H1 (cell line): ENCODE results near the gene TOP2A. TPM values are rescaled to one million over a fixed set of nuclear protein-coding genes. Genes with fewer than 3 reads are reported as not detected.
"Not testable (repeated sequence)": the region's sequence is repeated elsewhere in the genome, so short reads cannot be mapped to it uniquely, and the experiment has no call there.

Source experiments
- CTCF ChIA-PET: fragments of 300-600 bp; sonication (Branson Sonifier 250); formaldehyde crosslinking; loops from one replicate; lab custom pipeline; 2021; ENCODE audit not compliant: partially characterized antibody; lab: Charles Lee
- POLR2A ChIA-PET: fragments of 300-600 bp; sonication (Branson Sonifier 250); formaldehyde crosslinking; loops from one replicate; lab custom pipeline; 2021; ENCODE audit warnings: inconsistent platforms; ENCODE audit not compliant: partially characterized antibody; lab: Charles Lee
- DNase-seq, 2 experiments: peaks; one replicate each; pipeline versions ENCODE4 v3.0.0 to v3.0.0-alpha.2; 2010 to 2022; ENCODE audit warnings: low spot score in 2 of 2, low read depth in 1 of 2, mixed read lengths in 1 of 2
- FAIRE-seq: peaks from 2 replicates; lab custom pipeline; 2011; peaks lifted over from hg19 to GRCh38; lab: Jason Lieb, UNC
- H2AFZ ChIP-seq: 2 replicates; pipeline ENCODE4 v1.8.1; 2012; ENCODE audit warnings: low read length, inconsistent platforms
- H2AK5ac ChIP-seq: 2 replicates; pipeline ENCODE4 v1.6.1; 2013; ENCODE audit warnings: low read depth, low read length
- H2BK120ac ChIP-seq: replicated peaks from 2 replicates; pipeline ENCODE3; 2013; ENCODE audit warnings: low read depth, low read length, inconsistent platforms
- H2BK12ac ChIP-seq: 2 replicates; pipeline ENCODE4 v1.6.1; 2013; ENCODE audit warnings: low read depth, low read length
- H2BK15ac ChIP-seq: 2 replicates; pipeline ENCODE4 v1.6.1; 2013; ENCODE audit warnings: low read length
- H2BK20ac ChIP-seq: 2 replicates; pipeline ENCODE4 v1.6.1; 2013; ENCODE audit warnings: low read length
- H2BK5ac ChIP-seq: 2 replicates; pipeline ENCODE4 v1.6.1; 2013; ENCODE audit warnings: low read depth, low read length
- H3K14ac ChIP-seq: 2 replicates; pipeline ENCODE4 v1.6.1; 2013; ENCODE audit warnings: inconsistent platforms; ENCODE audit not compliant: insufficient read length
- H3K18ac ChIP-seq: 2 replicates; pipeline ENCODE4 v1.6.1; 2013; ENCODE audit warnings: low read length; ENCODE audit errors: extremely low read depth
- H3K23ac ChIP-seq: 2 replicates; pipeline ENCODE4 v1.6.1; 2013; ENCODE audit warnings: inconsistent platforms; ENCODE audit not compliant: insufficient read length
- H3K23me2 ChIP-seq: 2 replicates; pipeline ENCODE4 v1.6.1; 2013; ENCODE audit warnings: low read depth, low read length
- H3K27ac ChIP-seq: 2 replicates; pipeline ENCODE4 v1.6.1; 2011; ENCODE audit warnings: low read depth, low read length, inconsistent platforms
- H3K27me3 ChIP-seq, 4 experiments: replicated peaks in 1 of 4; 1 replicate in 1 of 4; 2 replicates in 3 of 4; pipeline versions ENCODE4 v1.6.1 to v1.8.1; 2011 to 2013; ENCODE audit warnings: low read length in 3 of 4, mild to moderate bottlenecking in 3 of 4, inconsistent platforms in 2 of 4, mixed read lengths in 2 of 4, moderate library complexity in 1 of 4; ENCODE audit not compliant: control insufficient read depth in 3 of 4, insufficient read depth in 3 of 4; ENCODE audit errors: extremely low read depth in 1 of 4
- H3K36me3 ChIP-seq, 4 experiments: 2 replicates each; pipeline versions ENCODE4 v1.6.1 to v1.8.1; 2011 to 2013; ENCODE audit warnings: mild to moderate bottlenecking in 4 of 4, low read length in 3 of 4, moderate library complexity in 2 of 4, control low read depth in 1 of 4, inconsistent platforms in 1 of 4; ENCODE audit not compliant: insufficient read depth in 4 of 4, control insufficient read depth in 2 of 4
- H3K4ac ChIP-seq: replicated peaks from 2 replicates; pipeline ENCODE3; 2013; ENCODE audit warnings: low read length, low read depth, mixed read lengths, inconsistent platforms; ENCODE audit not compliant: insufficient read length
- H3K4me1 ChIP-seq, 4 experiments: replicated peaks in 1 of 4; 1 replicate in 1 of 4; 2 replicates in 3 of 4; pipeline versions ENCODE4 v1.6.1 to v1.8.1; 2011 to 2013; ENCODE audit warnings: low read length in 3 of 4, inconsistent platforms in 2 of 4, mixed read lengths in 1 of 4; ENCODE audit not compliant: insufficient read depth in 4 of 4, control insufficient read depth in 3 of 4
- H3K4me2 ChIP-seq, 2 experiments: 2 replicates each; pipeline versions ENCODE4 v1.6.1 to v1.8.1; 2011 to 2013; ENCODE audit warnings: low read depth in 2 of 2, low read length in 2 of 2, control low read depth in 1 of 2, inconsistent platforms in 1 of 2, mild to moderate bottlenecking in 1 of 2; ENCODE audit not compliant: insufficient read depth in 1 of 2
- H3K4me3 ChIP-seq, 4 experiments: fragments of 200-600, 300-600 bp in 1 of 4; sonication (generic), shearing (Covaris generic), sonication (Bioruptor Twin) in 1 of 4; 2 replicates each; pipeline versions ENCODE4 v1.5.1 to v1.8.1; 2011 to 2016; ENCODE audit warnings: low read length in 4 of 4, low read depth in 3 of 4, control low read depth in 2 of 4, inconsistent platforms in 2 of 4, mild to moderate bottlenecking in 2 of 4, mixed read lengths in 1 of 4, moderate library complexity in 1 of 4; ENCODE audit not compliant: insufficient read depth in 2 of 4; ENCODE audit errors: extremely low read depth in 1 of 4
- H3K56ac ChIP-seq: replicated peaks from 2 replicates; pipeline ENCODE3; 2013; ENCODE audit warnings: low read depth, mild to moderate bottlenecking, mixed read lengths, low read length, inconsistent platforms; ENCODE audit not compliant: insufficient read length
- H3K79me1 ChIP-seq: 2 replicates; pipeline ENCODE4 v1.6.1; 2013; ENCODE audit warnings: low read depth, low read length, control low read depth
- H3K79me2 ChIP-seq, 2 experiments: 2 replicates each; pipeline versions ENCODE4 v1.6.1 to v1.8.1; 2012 to 2013; ENCODE audit warnings: low read length in 2 of 2, mild to moderate bottlenecking in 2 of 2, inconsistent platforms in 1 of 2; ENCODE audit not compliant: insufficient read depth in 2 of 2, control insufficient read depth in 1 of 2
- H3K9ac ChIP-seq, 4 experiments: replicated peaks in 1 of 4; 1 replicate in 1 of 4; 2 replicates in 3 of 4; pipeline versions ENCODE4 v1.6.1 to v1.8.1; 2011 to 2013; ENCODE audit warnings: low read depth in 3 of 4, low read length in 3 of 4, control low read depth in 2 of 4, mild to moderate bottlenecking in 2 of 4, moderate library complexity in 2 of 4, inconsistent platforms in 1 of 4; ENCODE audit errors: extremely low read depth in 1 of 4
- H3K9me3 ChIP-seq, 2 experiments: 2 replicates each; pipeline versions ENCODE4 v1.6.1 to v1.8.1; 2012 to 2013; ENCODE audit warnings: mild to moderate bottlenecking in 2 of 2, moderate library complexity in 2 of 2, control low read depth in 1 of 2, inconsistent platforms in 1 of 2, low read depth in 1 of 2, low read length in 1 of 2, mixed read lengths in 1 of 2; ENCODE audit not compliant: insufficient read depth in 2 of 2
- H4K20me1 ChIP-seq, 2 experiments: replicated peaks in 1 of 2; 2 replicates each; pipeline versions ENCODE3 to v1.8.1; 2011 to 2013; ENCODE audit warnings: inconsistent platforms in 2 of 2, low read length in 2 of 2, mild to moderate bottlenecking in 1 of 2; ENCODE audit not compliant: insufficient read depth in 2 of 2, control insufficient read depth in 1 of 2
- H4K5ac ChIP-seq: 2 replicates; pipeline ENCODE4 v1.6.1; 2013; ENCODE audit warnings: low read length, low read depth, mixed read lengths, inconsistent platforms; ENCODE audit not compliant: insufficient read length
- H4K8ac ChIP-seq: 2 replicates; pipeline ENCODE4 v1.8.0; 2013; ENCODE audit warnings: mild to moderate bottlenecking, moderate library complexity, low read length, inconsistent platforms; ENCODE audit not compliant: insufficient read depth; ENCODE audit errors: extremely low read depth
- H4K91ac ChIP-seq: replicated peaks from 2 replicates; pipeline ENCODE3; 2013; ENCODE audit warnings: low read length, mixed read lengths, inconsistent platforms; ENCODE audit not compliant: insufficient read length
- WGBS, 2 experiments: shearing (Covaris generic) in 1 of 2; methylation state at CpG; one replicate each; pipeline versions ENCODE4 v1.1.6 to v1.1.7; 2013 to 2015; ENCODE audit warnings: low lambda C conversion rate in 2 of 2, mixed read lengths in 2 of 2, inconsistent platforms in 1 of 2, low coverage in 1 of 2, missing lambda C conversion rate in 1 of 2; ENCODE audit not compliant: insufficient replicate concordance in 2 of 2, insufficient coverage in 1 of 2, insufficient read length in 1 of 2; ENCODE audit errors: extremely low coverage in 1 of 2, missing lambda C conversion rate in 1 of 2; 5-methylcytosine and 5-hydroxymethylcytosine counted together
- polyA plus RNA-seq, 7 experiments: library from polyadenylated mRNA; depleted of rRNA in 3 of 7; stranded (reverse) in 5 of 7; unstranded in 2 of 7; fragments of >200 nt in 5 of 7; fragments of 200-250 nt in 2 of 7; gene quantifications; 1 replicate in 5 of 7; 2 replicates in 1 of 7; 4 replicates in 1 of 7; pipeline versions ENCODE4 v1.2.1 to v1.2.3, GENCODE V29; 2011 to 2013; ENCODE audit warnings: missing spikeins in 2 of 7, mixed read lengths in 2 of 7
- total RNA-seq: library from RNA; stranded (reverse); fragmentation: NEBNext Ultra II Directional; extraction: Animal tissue kit (Norgen Biotek cat#: 25700); gene quantifications from 2 replicates; pipeline ENCODE4 v1.2.1, GENCODE V29; 2021

The TOP2A gene
- total and polyA plus RNA-seq, 2 of the 8 experiments (the other 6 are each of a cell fraction or from before 2014, with no cell fraction given) = 83.1 to 291 TPM

DNA sequence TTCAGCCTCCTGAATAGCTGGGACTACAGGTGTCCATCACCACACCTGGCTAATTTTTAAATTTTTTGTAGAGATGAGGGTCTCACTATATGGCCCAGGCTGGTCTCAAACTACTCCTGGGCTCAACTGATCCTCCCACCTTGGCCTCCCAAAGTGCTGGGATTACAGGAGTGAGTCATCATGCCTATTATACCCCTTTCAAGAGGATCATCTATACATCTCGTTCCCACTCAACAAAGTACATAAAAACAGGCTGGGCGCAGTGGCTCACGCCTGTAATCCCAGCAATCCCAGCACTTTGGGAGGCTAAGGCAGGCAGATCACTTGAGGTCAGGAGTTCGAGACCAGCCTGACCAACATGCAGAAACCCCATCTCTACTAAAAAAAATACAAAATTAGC is 3.4 kb downstream of the TOP2A start:
- H4K20me1 ChIP-seq, H4K5ac ChIP-seq: not testable (repeated sequence)
- CTCF ChIA-PET = interaction anchor here (0.6 to 5.8 kb wide), 24 partner anchors 11 to 1588 kb away, joined by 3 to 32 read pairs (median 4); no protein-coding TSS in a partner anchor

More for the DNA sequence above, 3.4 kb downstream of the TOP2A start:
- Histone ChIP-seq H3K79me2 (peaks cover 0 to 31% of the 10 kb centered on the region in 2 experiments; a peak in 2 of 4 replicates), H3K4me1 (peaks cover 0 to 12% (median 1%) of the 10 kb centered on the region in 4 experiments; a peak in 3 of 7 replicates), H3K36me3 (peaks cover 12 to 70% (median 40%) of the 10 kb centered on the region in 4 experiments)
- not testable (repeated sequence) for H3K27ac ChIP-seq, FAIRE-seq, H3K27me3 ChIP-seq, H3K23ac ChIP-seq, H3K23me2 ChIP-seq, H2BK12ac ChIP-seq, H3K9ac ChIP-seq, H2BK15ac ChIP-seq, H2AK5ac ChIP-seq, H3K9me3 ChIP-seq, H2BK5ac ChIP-seq, H2BK20ac ChIP-seq, H2AFZ ChIP-seq, H3K79me1 ChIP-seq, H3K18ac ChIP-seq, H3K4ac ChIP-seq, H3K56ac ChIP-seq, DNase-seq, H4K8ac ChIP-seq, H3K4me3 ChIP-seq, H4K91ac ChIP-seq, H3K14ac ChIP-seq, H3K4me2 ChIP-seq, H2BK120ac ChIP-seq
- WGBS, 2 experiments = 100% methylated on average over 4 of the region's 4 CpGs; no CpG with 5 or more reads in 1 of the 2 experiments
- POLR2A ChIA-PET = interaction anchor here (0.9 to 5.1 kb wide), 2 partner anchors 13 to 49 kb away, joined by 3 to 32 read pairs; no protein-coding TSS in a partner anchor
